K562 (cell line): ENCODE measurements around the gene NT5DC2. TPM values are rescaled to one million over a fixed set of nuclear protein-coding genes. Genes with fewer than 3 reads are reported as not detected.

Experiments
- BMI1 ChIP-seq: fragments of 150-350 bp; IDR thresholded peaks from 2 replicates; pipeline ENCODE4 v1.6.1; 2014; ENCODE audit warnings: low read length
- GATAD2B ChIP-seq: fragments of 450-650 bp; IDR thresholded peaks from 2 replicates; pipeline ENCODE4 v1.6.1; 2017; ENCODE audit warnings: mild to moderate bottlenecking, borderline replicate concordance
- MXI1 ChIP-seq: IDR thresholded peaks from 2 replicates; pipeline ENCODE4 v1.6.1; 2011; ENCODE audit warnings: low read depth, mild to moderate bottlenecking, improper control_type of control experiment, low read length
- MYNN ChIP-seq, 2 experiments: sonication (generic); formaldehyde crosslinking in 1 of 2; IDR thresholded peaks; 2 replicates each; pipeline versions ENCODE4 v1.5.0 to v1.6.1; 2016 to 2020; ENCODE audit warnings: antibody characterized with exemption in 1 of 2, missing genetic modification reagents in 1 of 2
- RBBP5 ChIP-seq: fragments of 200-600 bp; sonication (generic); IDR thresholded peaks from 2 replicates; pipeline ENCODE4 v1.6.1; 2012; ENCODE audit warnings: borderline replicate concordance, mild to moderate bottlenecking, low read length, control low read depth, inconsistent platforms; ENCODE audit not compliant: insufficient read depth, poor library complexity, severe bottlenecking
- RBM14 ChIP-seq: fragments of 200-400 bp; formaldehyde crosslinking; IDR thresholded peaks from 2 replicates; pipeline ENCODE4 v1.6.1; 2018; ENCODE audit warnings: low read depth, mild to moderate bottlenecking, low read length, moderate library complexity, borderline replicate concordance; ENCODE audit not compliant: insufficient read depth
- SOX6 ChIP-seq: fragments of 450-650 bp; IDR thresholded peaks from 2 replicates; pipeline ENCODE4 v1.6.1; 2014; ENCODE audit warnings: mild to moderate bottlenecking
- SRSF3 ChIP-seq: fragments of 200-400 bp; formaldehyde crosslinking; IDR thresholded peaks from 2 replicates; pipeline ENCODE4 v1.6.1; 2016; ENCODE audit warnings: mild to moderate bottlenecking, low read length, moderate library complexity; ENCODE audit not compliant: insufficient read depth
- TCFL5 ChIP-seq: fragments of 250-450 bp; sonication (Bioruptor Pico); conservative IDR thresholded peaks from 2 replicates; pipeline ENCODE4 v1.6.1; 2021; ENCODE audit warnings: mild to moderate bottlenecking, moderate library complexity, matching md5 sums
- THRAP3 ChIP-seq: fragments of 450-650 bp; IDR thresholded peaks from 2 replicates; pipeline ENCODE4 v1.6.1; 2016; ENCODE audit warnings: mild to moderate bottlenecking, inconsistent platforms, borderline replicate concordance
- THRB ChIP-seq: fragments of 450-650 bp; formaldehyde crosslinking; conservative IDR thresholded peaks from 2 replicates; pipeline ENCODE4 v1.4.0; 2022; ENCODE audit warnings: mild to moderate bottlenecking, missing genetic modification characterization
- TRIM24 ChIP-seq, 2 experiments: fragments of 450-650 bp; IDR thresholded peaks; 2 replicates each; pipeline ENCODE4 v1.6.1; 2016
- WHSC1 ChIP-seq: IDR thresholded peaks from one replicate; pipeline ENCODE4 v1.6.1; 2012; ENCODE audit warnings: low read length, control low read depth, inconsistent platforms
- ZBTB1 ChIP-seq: sonication (generic); formaldehyde crosslinking; IDR thresholded peaks from 2 replicates; pipeline ENCODE4 v1.8.1; 2023; ENCODE audit warnings: missing genetic modification reagents, low read depth, mild to moderate bottlenecking, borderline replicate concordance
- ZNF134 ChIP-seq: fragments of 250-450 bp; sonication (Bioruptor Pico); conservative IDR thresholded peaks from 2 replicates; pipeline ENCODE4 v1.4.0; 2020
- ZNF398 ChIP-seq: fragments of 250-450 bp; sonication (Bioruptor Pico); IDR thresholded peaks from 2 replicates; pipeline ENCODE4 v1.8.0; 2021; ENCODE audit warnings: moderate library complexity, mild to moderate bottlenecking, inconsistent platforms
- polyA plus RNA-seq, 8 experiments: library from polyadenylated mRNA; depleted of rRNA in 4 of 8; stranded (reverse) in 5 of 8; unstranded in 3 of 8; fragments of >200 nt; fragmentation: Nextera tagmentation in 2 of 8; fragmentation: Illumina TruSeq in 1 of 8; extraction: Ambion mirVana in 2 of 8; extraction: Trizol in 1 of 8; gene quantifications; 2 replicates each; pipeline versions ENCODE4 v1.2.1 to v1.2.3, GENCODE V29; 2011 to 2014; ENCODE audit warnings: inconsistent platforms in 1 of 8, missing spikeins in 1 of 8
- total RNA-seq, 7 experiments: library from RNA; depleted of rRNA in 6 of 7; stranded (reverse); fragments of >200 nt in 6 of 7; fragmentation: Illumina TruSeq in 2 of 7; extraction: Trizol in 2 of 7; gene quantifications; 2 replicates each; pipeline versions ENCODE4 v1.2.1 to v1.2.3, GENCODE V29; 2011 to 2021; ENCODE audit warnings: low replicate concordance in 1 of 7
- TF ChIP-seq, protein P1 (sequence below): fragments of 250-450 bp; sonication (Bioruptor Pico); IDR thresholded peaks from 2 replicates; pipeline ENCODE4 v1.4.0; 2020; ENCODE audit warnings: mild to moderate bottlenecking, moderate library complexity
- TF ChIP-seq, protein P2 (sequence below), 2 experiments: IDR thresholded peaks; 2 replicates each; pipeline ENCODE4 v1.6.1; 2011; ENCODE audit warnings: borderline replicate concordance in 1 of 2, control low read depth in 1 of 2, low read depth in 1 of 2, low read length in 1 of 2, mild to moderate bottlenecking in 1 of 2, mixed read lengths in 1 of 2, moderate library complexity in 1 of 2; ENCODE audit not compliant: insufficient read depth in 1 of 2, insufficient read length in 1 of 2, poor library complexity in 1 of 2, severe bottlenecking in 1 of 2; ENCODE audit errors: extremely low read depth in 1 of 2

NT5DC2 gene
- total and polyA plus RNA-seq, 9 of the 15 experiments (the other 6 are each of a cell fraction or from before 2014, with no cell fraction given): 25.6 to 168 (median 122) TPM

DNA sequence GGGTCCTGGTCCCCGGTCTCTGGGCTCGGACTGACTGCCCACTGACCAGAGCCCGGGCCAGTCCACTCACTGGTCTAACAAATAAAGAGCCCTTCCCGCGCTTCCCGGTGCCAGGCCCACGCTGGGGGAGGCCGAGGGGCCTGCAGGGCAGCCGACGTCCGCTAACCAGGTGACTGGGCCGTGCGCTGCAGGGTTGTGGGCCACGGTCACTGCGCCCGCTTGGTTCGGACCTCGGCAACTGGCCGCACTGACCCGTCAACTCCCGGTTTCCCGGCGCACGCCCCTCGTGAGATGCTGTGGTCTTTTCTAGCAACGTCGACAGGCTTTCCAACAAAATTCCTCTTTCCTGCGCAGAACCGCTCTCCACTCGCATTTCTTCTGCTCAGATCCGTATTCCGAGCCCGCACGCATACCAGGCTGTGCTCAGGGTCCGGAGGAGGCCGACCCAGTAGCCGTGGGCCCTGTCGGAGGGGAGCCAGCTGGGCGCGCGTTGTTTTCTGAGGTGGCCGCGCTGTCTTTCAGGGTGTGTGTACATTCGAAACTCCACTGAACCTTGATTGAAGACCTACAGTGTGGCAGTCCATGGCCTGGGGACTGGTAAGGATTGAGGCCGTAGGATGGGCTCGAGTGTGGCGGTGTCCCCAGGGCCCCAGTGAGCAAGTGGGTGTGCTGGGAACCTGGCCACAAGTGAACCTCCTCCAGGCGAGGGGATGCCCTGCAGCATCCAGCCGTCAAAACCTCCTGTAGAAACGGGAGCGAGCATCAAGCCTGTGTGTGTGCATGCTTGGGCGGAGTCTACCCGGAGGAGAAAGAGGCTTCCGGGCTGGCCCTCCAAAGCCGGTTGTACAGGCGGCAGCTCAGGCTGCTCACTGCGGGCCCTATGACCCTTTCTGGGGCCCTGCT is 875 bp upstream of the NT5DC2 start (continued):
- TF ChIP-seq THRAP3 (no peak), THRB (CRISPR knock-in tag) (no peak), ZNF398 (CRISPR knock-in tag) (no peak), ZNF134 (CRISPR knock-in tag) (no peak), BMI1 (no peak), SOX6 (no peak), WHSC1 (no peak), TRIM24 (IDR thresholded peaks at IDR 0.05) (no peak), TCFL5 (no peak), RBM14 (no peak), SRSF3 (no peak), MYNN (IDR thresholded peaks at IDR 0.05) (no peak), MYNN (CRISPR knock-in tag; IDR thresholded peaks at IDR 0.05) (no peak), RBBP5 (peak; percentile 60), GATAD2B (no peak), ZBTB1 (no peak), MXI1 (no peak)
- TF ChIP-seq, protein P1, sequence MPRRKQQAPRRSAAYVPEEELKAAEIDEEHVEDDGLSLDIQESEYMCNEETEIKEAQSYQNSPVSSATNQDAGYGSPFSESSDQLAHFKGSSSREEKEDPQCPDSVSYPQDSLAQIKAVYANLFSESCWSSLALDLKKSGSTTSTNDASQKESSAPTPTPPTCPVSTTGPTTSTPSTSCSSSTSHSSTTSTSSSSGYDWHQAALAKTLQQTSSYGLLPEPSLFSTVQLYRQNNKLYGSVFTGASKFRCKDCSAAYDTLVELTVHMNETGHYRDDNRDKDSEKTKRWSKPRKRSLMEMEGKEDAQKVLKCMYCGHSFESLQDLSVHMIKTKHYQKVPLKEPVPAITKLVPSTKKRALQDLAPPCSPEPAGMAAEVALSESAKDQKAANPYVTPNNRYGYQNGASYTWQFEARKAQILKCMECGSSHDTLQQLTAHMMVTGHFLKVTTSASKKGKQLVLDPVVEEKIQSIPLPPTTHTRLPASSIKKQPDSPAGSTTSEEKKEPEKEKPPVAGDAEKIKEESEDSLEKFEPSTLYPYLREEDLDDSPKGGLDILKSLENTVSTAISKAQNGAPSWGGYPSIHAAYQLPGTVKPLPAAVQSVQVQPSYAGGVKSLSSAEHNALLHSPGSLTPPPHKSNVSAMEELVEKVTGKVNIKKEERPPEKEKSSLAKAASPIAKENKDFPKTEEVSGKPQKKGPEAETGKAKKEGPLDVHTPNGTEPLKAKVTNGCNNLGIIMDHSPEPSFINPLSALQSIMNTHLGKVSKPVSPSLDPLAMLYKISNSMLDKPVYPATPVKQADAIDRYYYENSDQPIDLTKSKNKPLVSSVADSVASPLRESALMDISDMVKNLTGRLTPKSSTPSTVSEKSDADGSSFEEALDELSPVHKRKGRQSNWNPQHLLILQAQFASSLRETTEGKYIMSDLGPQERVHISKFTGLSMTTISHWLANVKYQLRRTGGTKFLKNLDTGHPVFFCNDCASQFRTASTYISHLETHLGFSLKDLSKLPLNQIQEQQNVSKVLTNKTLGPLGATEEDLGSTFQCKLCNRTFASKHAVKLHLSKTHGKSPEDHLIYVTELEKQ: no peak
- TF ChIP-seq, protein P2, sequence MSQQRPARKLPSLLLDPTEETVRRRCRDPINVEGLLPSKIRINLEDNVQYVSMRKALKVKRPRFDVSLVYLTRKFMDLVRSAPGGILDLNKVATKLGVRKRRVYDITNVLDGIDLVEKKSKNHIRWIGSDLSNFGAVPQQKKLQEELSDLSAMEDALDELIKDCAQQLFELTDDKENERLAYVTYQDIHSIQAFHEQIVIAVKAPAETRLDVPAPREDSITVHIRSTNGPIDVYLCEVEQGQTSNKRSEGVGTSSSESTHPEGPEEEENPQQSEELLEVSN (IDR thresholded peaks at IDR 0.05; ENCODE audit: borderline replicate concordance in 1 of 2, extremely low read depth in 1 of 2, insufficient read depth in 1 of 2, insufficient read length in 1 of 2, low read depth in 1 of 2, low read length in 1 of 2, poor library complexity in 1 of 2, severe bottlenecking in 1 of 2): peak; percentile 19 to 60
